Mucosa of rectum (tissue), 2 donors: ENCODE results near the gene MTCH2.

Experiments
- H3K27ac ChIP-seq, 2 donors: one replicate each; pipeline ENCODE4 v1.7.0; 2013; ENCODE audit warnings: inconsistent platforms in 2 of 2, low read depth in 2 of 2, low read length in 2 of 2
- H3K27me3 ChIP-seq, 2 donors: one replicate each; pipeline ENCODE4 v1.7.0; 2013; ENCODE audit warnings: low read length in 2 of 2; ENCODE audit not compliant: control insufficient read depth in 2 of 2, insufficient read depth in 2 of 2
- H3K36me3 ChIP-seq, 2 donors: one replicate each; pipeline ENCODE4 v1.7.0; 2013; ENCODE audit warnings: low read length in 2 of 2; ENCODE audit not compliant: control insufficient read depth in 2 of 2, insufficient read depth in 2 of 2
- H3K4me1 ChIP-seq, 2 donors: one replicate each; pipeline ENCODE4 v1.7.0; 2013; ENCODE audit warnings: low read length in 2 of 2, mild to moderate bottlenecking in 1 of 2; ENCODE audit not compliant: control insufficient read depth in 2 of 2, insufficient read depth in 2 of 2
- H3K4me3 ChIP-seq, 2 donors: one replicate each; pipeline ENCODE4 v1.7.0; 2013; ENCODE audit warnings: low read length in 2 of 2
- H3K9ac ChIP-seq, 2 donors: one replicate each; pipeline ENCODE4 v1.7.0; 2013; ENCODE audit warnings: low read length in 2 of 2, low read depth in 1 of 2, mild to moderate bottlenecking in 1 of 2
- H3K9me3 ChIP-seq, 2 donors: one replicate each; pipeline ENCODE4 v1.7.0; 2013; ENCODE audit warnings: low read length in 2 of 2; ENCODE audit not compliant: control insufficient read depth in 2 of 2
- donor health status: healthy.
- donor health status: Normal muscosa, but diverticular disease.

Gene MTCH2

DNA sequence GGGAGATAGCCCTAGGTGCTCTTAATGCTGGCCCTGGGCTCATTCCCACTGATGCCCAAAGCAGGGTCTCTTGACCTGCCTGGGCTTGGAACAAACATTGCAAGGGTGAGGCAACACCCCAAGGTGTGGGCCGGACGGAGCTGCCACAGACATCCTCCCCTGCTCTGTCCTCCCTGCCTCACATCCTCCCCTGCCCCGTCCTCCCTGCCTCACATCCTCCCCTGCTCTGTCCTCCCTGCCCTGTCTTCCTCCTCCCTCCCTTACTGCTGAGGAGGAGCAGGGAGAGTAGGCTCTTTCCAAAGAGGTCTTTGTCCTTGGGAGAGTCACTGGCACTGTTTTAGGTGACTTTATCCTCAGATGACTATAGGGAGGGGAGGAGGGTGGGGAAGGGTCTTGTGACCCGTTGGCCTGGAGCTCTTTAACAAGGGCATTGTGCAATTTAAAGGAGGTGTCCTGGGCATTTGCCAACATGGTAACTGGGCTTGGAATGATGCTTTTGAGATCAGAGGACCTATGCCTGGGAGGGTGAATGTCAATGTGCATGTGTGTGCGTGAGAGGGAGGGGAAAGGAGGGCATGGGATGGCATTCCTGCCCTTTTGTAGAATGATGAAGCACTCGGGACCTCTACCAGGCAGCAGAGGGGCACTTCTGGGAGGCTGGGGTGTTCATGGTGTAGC, 55.2 kb downstream of the MTCH2 start:
- H3K9ac ChIP-seq = no peak overlapping the region
- no peak overlapping the region for H3K27ac ChIP-seq
- H3K27me3 ChIP-seq = no peaks in the 10 kb centered on the region
- peaks cover 0 to 2% of the 10 kb centered on the region in 2 donors for H3K4me1 ChIP-seq
- no peaks in the 10 kb centered on the region for H3K9me3 ChIP-seq
- H3K36me3 ChIP-seq = peaks cover 20 to 29% of the 10 kb centered on the region in 2 donors
- no peak overlapping the region for H3K4me3 ChIP-seq

DNA sequence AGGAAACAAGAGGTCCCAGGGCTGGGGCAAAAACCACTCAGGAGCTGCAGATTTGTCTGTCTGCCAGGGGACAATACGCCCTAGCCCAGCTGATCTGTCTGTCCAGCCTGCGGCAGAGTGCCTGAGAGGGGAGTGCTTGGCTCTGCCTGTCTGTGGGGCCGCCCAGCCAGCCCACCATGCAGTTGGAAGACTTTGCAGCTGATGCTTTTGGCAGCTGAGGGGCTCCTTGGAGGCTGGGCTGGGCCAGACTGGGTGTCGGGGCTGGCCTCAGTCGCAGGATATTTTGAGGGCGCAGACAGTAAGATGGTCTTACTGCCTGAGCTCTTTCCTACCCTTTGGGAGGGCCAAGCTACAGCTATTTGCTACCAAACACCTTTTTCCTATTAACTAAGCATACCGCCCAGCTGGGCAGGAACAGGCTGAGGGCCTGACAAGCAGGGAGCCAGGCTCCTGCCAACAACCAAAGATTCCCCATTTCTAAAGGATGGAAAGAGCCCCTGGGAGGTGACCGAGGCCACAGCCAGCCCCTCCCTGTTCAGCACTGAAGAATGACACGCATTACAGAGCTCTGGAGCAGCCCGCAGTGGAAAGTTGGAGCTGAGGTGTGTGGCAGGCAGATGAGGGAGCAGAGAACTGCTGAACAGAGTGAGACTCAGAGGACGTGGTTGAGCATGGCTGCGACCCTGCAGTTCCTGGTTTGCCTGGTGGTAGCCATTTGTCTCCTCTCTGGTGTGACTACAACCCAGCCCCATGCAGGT, 56.1 kb downstream of the MTCH2 start, which contains the start of gene FAM180B:
FAM180B (plus strand) TSS at position 581 of the 758 bp plus-strand sequence; CDS start at position 672, 91 bp downstream.
- Histone ChIP-seq H3K36me3 (peaks cover 28 to 38% of the 10 kb centered on the region in 2 donors), H3K9me3 (no peaks in the 10 kb centered on the region), H3K9ac (no peak within 1 kb of the TSS), H3K27me3 (no peaks in the 10 kb centered on the region), H3K4me1 (peaks cover 0 to 2% of the 10 kb centered on the region in 2 donors), H3K27ac (no peak within 1 kb of the TSS), H3K4me3 (no peak within 1 kb of the TSS)

DNA sequence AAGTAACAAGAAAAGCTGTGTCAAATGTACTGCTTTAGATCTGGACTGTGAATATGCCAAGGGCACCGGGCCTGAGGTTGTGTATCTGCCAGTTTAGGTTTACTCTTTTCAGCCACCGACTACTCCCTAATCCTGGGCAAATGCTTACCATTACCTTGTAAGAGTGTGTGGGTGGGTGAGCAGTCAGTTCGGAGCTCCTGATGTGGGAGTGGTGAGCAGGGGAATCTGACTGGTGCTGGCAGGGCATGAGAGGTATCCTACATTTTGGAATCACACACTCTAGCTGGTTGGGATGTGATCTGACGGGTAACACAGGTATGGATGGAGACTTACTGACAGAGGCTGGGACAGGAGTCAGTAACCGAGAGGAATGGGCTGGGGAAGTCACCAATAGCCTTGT, 58.5 kb downstream of the MTCH2 start:
- H3K4me3 ChIP-seq = no peak overlapping the region
- H3K27ac ChIP-seq = no peak overlapping the region
- H3K9ac ChIP-seq = no peak overlapping the region
- peaks cover 32 to 44% of the 10 kb centered on the region in 2 donors for H3K36me3 ChIP-seq
- peaks cover 7 to 12% of the 10 kb centered on the region in 2 donors for H3K4me1 ChIP-seq
- H3K27me3 ChIP-seq = no peaks in the 10 kb centered on the region
- H3K9me3 ChIP-seq = no peaks in the 10 kb centered on the region

DNA sequence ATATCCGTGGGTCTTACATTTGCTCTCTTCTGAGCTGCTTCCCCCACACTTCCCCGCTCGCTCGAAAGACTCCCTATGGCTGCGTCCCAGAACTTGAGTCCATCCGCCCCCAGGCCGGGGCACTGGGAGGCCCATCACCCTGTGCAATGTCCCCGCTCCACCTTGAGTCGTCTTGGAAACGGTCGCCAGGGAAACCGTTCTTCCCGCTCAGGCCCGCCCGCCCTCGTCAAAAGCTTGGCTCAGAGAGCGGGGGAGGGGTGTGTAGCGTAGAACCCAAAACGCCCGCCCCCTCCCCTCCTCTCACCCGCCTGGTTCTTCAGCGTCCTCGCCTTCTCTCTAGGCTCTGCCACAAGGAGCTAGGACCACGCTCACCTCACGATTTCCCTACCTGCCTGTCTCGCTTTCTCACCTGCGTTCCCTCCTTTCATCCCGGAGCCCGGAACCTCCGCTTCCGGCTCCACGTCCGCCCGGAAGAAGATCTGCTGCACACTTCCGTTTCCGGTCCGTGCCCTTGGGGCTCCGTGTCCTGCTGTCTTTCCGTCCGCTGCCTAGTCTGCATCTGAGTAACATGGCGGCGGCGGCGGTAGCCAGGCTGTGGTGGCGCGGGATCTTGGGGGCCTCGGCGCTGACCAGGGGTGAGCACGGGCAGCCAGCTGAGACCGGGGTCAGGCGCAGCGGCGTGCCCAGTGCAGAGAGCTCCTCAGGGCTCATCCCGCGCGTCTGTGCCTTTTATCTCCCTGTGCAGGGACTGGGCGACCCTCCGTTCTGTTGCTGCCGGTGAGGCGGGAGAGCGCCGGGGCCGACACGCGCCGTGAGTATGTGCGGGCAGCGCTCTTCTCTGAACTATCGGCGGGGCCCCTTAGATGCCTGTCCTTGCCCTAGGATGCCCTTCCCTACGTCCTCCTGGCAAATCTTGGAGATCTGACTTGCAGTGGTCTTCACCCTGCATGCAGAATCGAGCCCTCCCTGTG, 63.5 kb downstream of the MTCH2 start, which contains the start of the genes KBTBD4 and NDUFS3:
KBTBD4 (minus strand) TSS at position 447 of the 971 bp plus-strand sequence; CDS start at position 428, 19 bp downstream.
NDUFS3 (plus strand) TSS at position 551 of the 971 bp plus-strand sequence; CDS start at position 569, 18 bp downstream.
- no peaks in the 10 kb centered on the region for H3K9me3 ChIP-seq
- H3K36me3 ChIP-seq = peaks cover 26 to 44% of the 10 kb centered on the region in 2 donors
- peak within 1 kb of the TSS; percentile 86 to 99 for H3K9ac ChIP-seq
- peaks cover 17 to 19% of the 10 kb centered on the region in 2 donors for H3K4me1 ChIP-seq
- peak within 1 kb of the TSS; percentile 86 to 88 for H3K27ac ChIP-seq
- H3K27me3 ChIP-seq = no peaks in the 10 kb centered on the region
- peak within 1 kb of the TSS; percentile 88 to 96 for H3K4me3 ChIP-seq

DNA sequence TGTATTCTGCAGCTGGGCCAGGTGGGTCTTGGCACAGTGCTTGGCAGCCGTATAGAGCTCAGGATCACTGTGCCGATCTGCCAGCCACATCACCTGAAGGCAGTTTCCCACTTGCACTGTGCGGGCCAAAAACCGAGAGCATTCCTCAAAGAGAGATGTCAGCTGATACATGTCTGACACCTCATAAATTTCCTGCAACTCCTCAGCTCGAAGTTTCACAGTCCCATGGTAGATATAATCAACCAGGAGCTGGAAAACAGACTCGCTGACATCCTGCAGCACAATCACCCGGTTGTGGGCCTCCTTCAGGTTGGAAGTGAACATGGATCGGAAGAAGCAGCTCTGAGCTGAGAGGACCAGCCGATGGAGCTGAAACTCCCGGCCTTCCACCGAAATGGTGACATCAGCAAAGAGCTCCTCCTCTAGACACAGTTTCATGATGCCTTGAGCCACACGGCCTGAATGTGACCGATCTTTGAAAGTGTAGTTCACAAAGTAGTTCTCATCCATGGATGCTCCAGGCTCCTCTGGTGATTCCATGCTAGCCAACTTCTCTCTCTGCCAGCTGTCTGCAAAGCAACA, 64.8 kb downstream of the MTCH2 start:
- no peaks in the 10 kb centered on the region for H3K27me3 ChIP-seq
- no peak overlapping the region for H3K9ac ChIP-seq
- H3K27ac ChIP-seq = no peak overlapping the region
- H3K36me3 ChIP-seq = peaks cover 28 to 44% of the 10 kb centered on the region in 2 donors
- no peaks in the 10 kb centered on the region for H3K9me3 ChIP-seq
- peak overlapping the region; percentile 2 to 88 for H3K4me3 ChIP-seq
- H3K4me1 ChIP-seq = peaks cover 17 to 19% of the 10 kb centered on the region in 2 donors

DNA sequence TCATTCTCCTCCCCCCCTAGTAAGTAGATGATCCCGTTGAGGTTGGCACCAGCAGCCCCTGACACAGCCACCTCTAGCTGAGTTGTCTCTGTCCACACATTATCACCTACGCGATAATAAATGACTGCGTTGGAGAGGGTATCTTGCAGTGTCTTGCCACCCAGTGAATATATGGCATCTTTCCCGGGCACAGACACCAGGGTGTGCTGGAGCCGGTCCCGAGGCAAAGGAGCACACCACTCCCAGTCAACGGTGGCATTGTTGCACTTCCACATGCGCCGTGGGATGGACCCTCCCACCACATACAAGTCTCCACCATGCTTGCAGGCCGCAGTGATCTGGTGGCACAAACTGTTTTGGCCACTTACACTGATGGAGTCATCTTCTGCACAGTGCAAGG, 69.0 kb downstream of the MTCH2 start:
- no peaks in the 10 kb centered on the region for H3K27me3 ChIP-seq
- H3K27ac ChIP-seq = no peak overlapping the region
- H3K4me1 ChIP-seq = peaks cover 7 to 8% of the 10 kb centered on the region in 2 donors
- peaks cover 31 to 48% of the 10 kb centered on the region in 2 donors for H3K36me3 ChIP-seq
- H3K9me3 ChIP-seq = no peaks in the 10 kb centered on the region
- H3K9ac ChIP-seq = no peak overlapping the region
- no peak overlapping the region for H3K4me3 ChIP-seq

DNA sequence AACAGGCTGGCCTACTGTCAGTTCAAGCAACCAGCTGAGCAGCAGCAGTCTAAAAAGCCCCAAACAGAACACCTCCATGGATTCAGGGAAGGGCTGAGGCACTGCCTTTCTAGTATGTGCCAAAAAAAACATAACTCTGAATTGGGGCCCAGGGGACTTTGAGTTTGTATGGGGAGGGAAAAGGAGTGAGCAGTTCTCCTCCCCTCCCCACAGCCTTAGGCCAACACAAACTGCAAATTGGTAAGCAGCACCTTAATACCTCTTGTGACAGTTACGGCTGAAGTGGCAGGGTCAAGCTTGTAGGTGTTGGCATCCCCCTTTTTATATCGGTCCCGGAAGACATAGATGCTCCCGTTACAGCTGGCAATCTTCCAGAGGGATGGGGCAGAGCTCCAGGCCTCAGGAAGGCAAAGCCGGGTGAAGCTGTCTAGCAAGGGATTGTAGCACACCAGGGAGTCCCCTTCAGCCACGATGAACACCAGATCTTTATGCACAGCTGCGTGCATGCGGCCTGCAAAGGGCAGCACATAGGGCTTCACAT, 69.6 kb downstream of the MTCH2 start:
- Histone ChIP-seq H3K27me3 (no peaks in the 10 kb centered on the region), H3K9ac (no peak overlapping the region), H3K9me3 (no peaks in the 10 kb centered on the region), H3K4me1 (peaks cover 1 to 3% of the 10 kb centered on the region in 2 donors), H3K36me3 (peaks cover 31 to 48% of the 10 kb centered on the region in 2 donors), H3K4me3 (no peak overlapping the region), H3K27ac (no peak overlapping the region)

DNA sequence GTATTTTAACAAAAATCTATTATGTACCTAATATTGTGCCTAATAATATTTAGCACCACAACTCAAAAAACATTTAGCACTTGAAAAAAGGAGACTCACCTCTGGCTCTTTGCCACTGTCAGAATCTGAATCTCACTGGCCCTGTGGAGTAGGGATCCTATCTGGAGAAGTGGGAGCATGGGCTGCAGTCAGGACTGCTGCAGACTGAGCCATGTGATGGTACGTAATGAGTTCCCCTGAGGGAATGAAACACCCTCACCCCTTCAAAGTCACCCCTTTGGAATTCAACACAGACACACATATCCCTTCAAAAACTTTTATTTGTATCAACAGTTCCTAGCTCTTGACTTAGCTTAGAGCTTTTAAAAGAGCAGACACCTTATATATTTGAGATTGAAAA, 70.5 kb downstream of the MTCH2 start:
- H3K27me3 ChIP-seq = no peaks in the 10 kb centered on the region
- no peak overlapping the region for H3K4me3 ChIP-seq
- peaks cover 31 to 41% of the 10 kb centered on the region in 2 donors for H3K36me3 ChIP-seq
- no peak overlapping the region for H3K27ac ChIP-seq
- no peak overlapping the region for H3K9ac ChIP-seq
- H3K4me1 ChIP-seq = no peaks in the 10 kb centered on the region
- H3K9me3 ChIP-seq = no peaks in the 10 kb centered on the region

DNA sequence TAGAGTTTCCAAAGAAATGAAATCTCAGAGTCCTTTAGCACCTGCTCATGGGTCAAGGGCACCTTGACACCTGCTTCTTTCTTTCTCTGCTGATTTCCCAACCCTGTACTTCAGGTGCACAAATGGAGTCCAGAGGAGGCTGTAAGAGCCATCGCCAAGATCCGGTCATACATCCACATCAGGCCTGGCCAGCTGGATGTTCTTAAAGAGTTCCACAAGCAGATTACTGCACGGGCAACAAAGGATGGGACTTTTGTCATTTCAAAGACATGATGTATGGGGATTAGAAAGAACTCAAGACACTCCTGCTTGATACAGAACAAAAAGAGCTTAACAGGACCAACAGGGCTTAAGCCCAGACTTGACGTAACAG, 71.0 kb downstream of the MTCH2 start:
- Histone ChIP-seq H3K4me3 (no peak overlapping the region), H3K36me3 (peaks cover 31 to 40% of the 10 kb centered on the region in 2 donors), H3K9me3 (no peaks in the 10 kb centered on the region), H3K9ac (no peak overlapping the region), H3K27me3 (no peaks in the 10 kb centered on the region), H3K4me1 (no peaks in the 10 kb centered on the region), H3K27ac (no peak overlapping the region)
